Measurements from ENCODE around the gene RPL27. TPM values are rescaled to one million over a fixed set of nuclear protein-coding genes. Genes with fewer than 3 reads are reported as not detected.

Gene RPL27
- total RNA-seq, 2 donors from 2014 or later: 406 to 507 TPM

GRCh38 chr17:42979511-42980273 lies 18.5 kb upstream of the RPL27 start, which contains the start of gene PTGES3L:
Gene PTGES3L (minus strand): TSS chr17:42980080. CDS start chr17:42980053, 27 bp downstream.
- TF ChIP-seq POLR2A (IDR thresholded peaks at IDR 0.05): no peak
- no peak for TF ChIP-seq CTCF (IDR thresholded peaks at IDR 0.05)
- DNase-seq: peak; percentile 30 to 50 (median 47)
- no peaks in the 10 kb centered on the region for H3K9me3 ChIP-seq
- WGBS, 2 donors: 32 to 40% methylated on average over 17 to 21 of the region's 21 CpGs
- no peaks in the 10 kb centered on the region for H3K27me3 ChIP-seq
- no peaks in the 10 kb centered on the region for H3K36me3 ChIP-seq (replicated peaks in 1 of 2; ENCODE audit: insufficient read depth in 1 of 2, low read depth in 2 of 2)
- H3K4me3 ChIP-seq: peak within 1 kb of the TSS; percentile 25 to 54
- peak; percentile 24 for ATAC-seq
- H3K27ac ChIP-seq: peak within 1 kb of the TSS; percentile 59 to 93 (median 78)
- intact Hi-C loops (cut with DNase I): no loop called here
- peaks cover 30% of the 10 kb centered on the region for H3K4me1 ChIP-seq

GRCh38 chr17:42980274-42980765 lies 17.9 kb upstream of the RPL27 start, which contains the start of gene RUNDC1:
Gene RUNDC1 (plus strand): TSS chr17:42980565. CDS start chr17:42980577, 12 bp downstream.
- 0 to 2% methylated on average over 24 to 27 of the region's 39 CpGs for WGBS, 2 donors
- H3K4me3 ChIP-seq: peak within 1 kb of the TSS; percentile 25 to 54
- H3K36me3 ChIP-seq (replicated peaks in 1 of 2; ENCODE audit: insufficient read depth in 1 of 2, low read depth in 2 of 2): no peaks in the 10 kb centered on the region
- no peaks in the 10 kb centered on the region for H3K27me3 ChIP-seq
- TF ChIP-seq CTCF (IDR thresholded peaks at IDR 0.05) (no peak), POLR2A (IDR thresholded peaks at IDR 0.05) (peak; percentile 28 to 78 (median 67))
- peak; percentile 94 to 97 (median 96) for DNase-seq
- ATAC-seq: peak; percentile 93
- peaks cover 36% of the 10 kb centered on the region for H3K4me1 ChIP-seq
- intact Hi-C loops (cut with DNase I): no loop called here
- H3K9me3 ChIP-seq: no peaks in the 10 kb centered on the region
- H3K27ac ChIP-seq: peak within 1 kb of the TSS; percentile 59 to 93 (median 78)

- 0% methylated on average over 20 to 55 of the region's 67 CpGs for WGBS, 2 donors
- TF ChIP-seq POLR2A (IDR thresholded peaks at IDR 0.05): no peak
- peak in 4 of 7 experiments; percentile 32 to 52 (median 41) for TF ChIP-seq CTCF (IDR thresholded peaks at IDR 0.05)
- Histone ChIP-seq H3K9me3 (no peaks in the 10 kb centered on the region), H3K27me3 (no peaks in the 10 kb centered on the region), H3K4me3 (peak overlapping the region; percentile 25 to 54), H3K36me3 (replicated peaks in 1 of 2; ENCODE audit: insufficient read depth in 1 of 2, low read depth in 2 of 2) (no peaks in the 10 kb centered on the region), H3K27ac (peak overlapping the region; percentile 59 to 93 (median 78)), H3K4me1 (peaks cover 36% of the 10 kb centered on the region)
- DNase-seq (peak; percentile 48 to 68 (median 54)), ATAC-seq (peak; percentile 80)
- intact Hi-C loops (cut with DNase I): no loop called here
Measured at GRCh38 chr17:42980766-42981397, 17.3 kb upstream of the RPL27 start.

- Histone ChIP-seq H3K4me1 (peaks cover 36% of the 10 kb centered on the region), H3K27ac (peak overlapping the region in 1 of 4 donors; percentile 41)
Measured at GRCh38 chr17:42982266-42982665, 16.0 kb upstream of the RPL27 start.

More at GRCh38 chr17:42982266-42982665, 16.0 kb upstream of the RPL27 start:
- H3K27me3 ChIP-seq: no peaks in the 10 kb centered on the region
- no peak overlapping the region for H3K4me3 ChIP-seq
- intact Hi-C loops (cut with DNase I): no loop called here
- peaks cover 0 to 2% of the 10 kb centered on the region in 2 donors for H3K36me3 ChIP-seq (replicated peaks in 1 of 2; ENCODE audit: insufficient read depth in 1 of 2, low read depth in 2 of 2)
- ATAC-seq: no peak
- TF ChIP-seq CTCF (IDR thresholded peaks at IDR 0.05) (no peak), POLR2A (IDR thresholded peaks at IDR 0.05) (no peak)
- no peaks in the 10 kb centered on the region for H3K9me3 ChIP-seq
- no peak for DNase-seq
